Activated CD8-positive, alpha-beta memory T cell treated with anti-CD3 and anti-CD28 coated beads for 4 hours (primary cell): Measurements from ENCODE around the gene CXXC4.

Source experiments
- DNase-seq, 2 donors: peaks; one replicate each; pipeline ENCODE4 v3.0.0-alpha.2; 2020; ENCODE audit warnings: low read depth in 2 of 2

The CXXC4 gene

GRCh38 chr4:104420766-104421165 lies 73.9 kb downstream of the CXXC4 start:
- no peak for DNase-seq
